GM18951 (cell line): ENCODE data around the gene NFATC3.
"Not testable (repeated sequence)": the region's sequence is repeated elsewhere in the genome, so short reads cannot be mapped to it uniquely, and the experiment has no call there.

Experiments used
- POLR2A ChIP-seq: IDR thresholded peaks from 4 replicates; pipeline ENCODE4 v1.6.1; 2011; ENCODE audit warnings: mild to moderate bottlenecking; ENCODE audit not compliant: insufficient read length, insufficient read depth; ENCODE audit errors: extremely low read depth
- in situ Hi-C: fragments of 300-500 bp; cut with MboI; formaldehyde crosslinking; loops from one replicate; pipeline ENCODE4 v1.12.0; 2022; ENCODE audit warnings: low sequenced_read_pairs, mixed read lengths, inconsistent platforms; ENCODE audit not compliant: unreplicated experiment

Gene NFATC3

DNA sequence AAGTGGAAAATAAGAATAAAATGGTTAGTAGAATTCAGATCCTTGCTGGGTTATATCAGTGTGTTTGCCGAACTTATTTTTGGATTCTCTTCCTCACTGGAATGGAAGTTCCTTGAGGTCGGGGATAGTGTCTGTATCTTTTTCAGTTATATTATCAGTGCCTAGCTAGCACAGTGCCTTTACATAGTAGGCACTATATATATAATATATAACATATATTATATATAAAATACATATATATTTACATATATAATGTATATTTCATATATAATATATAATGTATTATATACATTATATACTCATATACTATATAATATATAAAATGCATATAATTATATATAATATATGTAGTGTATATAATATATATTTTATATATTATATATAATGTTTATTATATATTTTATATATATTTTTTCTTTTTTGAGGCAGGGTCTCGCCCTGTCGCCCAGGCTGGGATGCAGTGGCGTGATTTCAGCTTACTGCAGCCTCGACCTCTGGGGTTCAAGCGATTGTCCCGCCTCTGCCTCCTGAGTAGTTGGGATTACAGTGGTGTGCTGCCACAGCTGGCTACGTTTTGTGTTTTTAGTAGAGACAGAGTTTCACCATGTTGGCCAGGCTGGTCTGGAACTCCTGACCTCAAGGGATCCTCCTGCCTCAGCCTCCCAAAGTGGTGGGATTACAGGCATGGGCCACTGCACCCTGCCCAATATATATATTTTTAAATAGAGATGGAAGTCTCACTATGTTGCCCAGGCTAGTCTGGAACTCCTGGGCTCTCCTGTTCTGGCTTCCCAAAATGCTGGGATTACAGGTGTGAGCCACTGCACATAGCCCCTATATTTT lies 3.2 kb downstream of the NFATC3 start:
- TF ChIP-seq POLR2A, result no peak
- in situ Hi-C loops, result no loop called here

GRCh38 chr16:68089067-68089466 lies 3.9 kb downstream of the NFATC3 start:
- in situ Hi-C loops, result no loop called here
- no peak for TF ChIP-seq POLR2A

DNA sequence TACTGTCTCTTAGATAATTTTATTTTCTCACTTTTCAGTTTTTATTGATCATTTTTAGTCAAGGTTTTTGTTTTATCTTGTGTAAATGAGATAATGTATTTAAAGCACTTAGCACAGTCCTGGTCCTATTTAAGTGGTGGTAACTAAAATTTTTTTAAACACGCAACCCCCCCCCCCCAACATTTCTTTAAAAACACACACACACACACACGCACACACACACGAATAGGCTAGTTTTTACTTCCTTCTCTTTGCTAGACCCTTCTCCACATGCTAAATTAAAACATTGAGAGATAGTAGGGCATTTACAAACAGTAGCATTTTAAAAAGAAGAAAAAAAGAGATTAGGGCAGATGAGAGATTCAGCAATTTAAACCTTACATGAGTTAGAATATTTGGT lies 5.0 kb downstream of the NFATC3 start:
- no peak for TF ChIP-seq POLR2A
- in situ Hi-C loops, result no loop called here

DNA sequence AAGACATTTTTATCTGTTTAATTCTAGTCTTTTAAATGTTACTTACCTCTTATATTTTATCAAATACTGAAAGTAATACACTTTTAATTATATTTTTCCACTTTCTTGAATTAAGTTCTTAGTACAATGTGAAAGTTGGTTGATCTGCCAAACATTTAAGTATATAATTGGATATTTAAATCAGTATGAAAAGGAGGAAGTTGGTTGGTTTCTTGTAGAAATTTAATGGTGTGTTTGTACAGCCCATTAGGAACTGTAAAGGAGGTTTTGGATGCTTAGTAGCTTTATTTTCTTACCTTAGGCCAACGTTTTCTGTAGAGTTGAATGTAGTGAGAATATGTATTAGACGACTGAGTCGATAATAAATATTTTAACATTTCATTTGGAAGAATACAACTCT lies 5.4 kb downstream of the NFATC3 start:
- in situ Hi-C loops, result no loop called here
- no peak for TF ChIP-seq POLR2A

- in situ Hi-C loops, result no loop called here
- TF ChIP-seq POLR2A, result no peak
Measured at GRCh38 chr16:68091380-68092261, 6.5 kb downstream of the NFATC3 start.

- in situ Hi-C loops, result not testable (repeated sequence)
Measured at GRCh38 chr16:68092275-68092674, 7.1 kb downstream of the NFATC3 start.

- no peak for TF ChIP-seq POLR2A
- in situ Hi-C loops, result no loop called here
Measured at GRCh38 chr16:68093816-68094613, 8.8 kb downstream of the NFATC3 start.

- in situ Hi-C loops, result no loop called here
- no peak for TF ChIP-seq POLR2A
Measured at GRCh38 chr16:68094614-68094934, 9.4 kb downstream of the NFATC3 start.

DNA sequence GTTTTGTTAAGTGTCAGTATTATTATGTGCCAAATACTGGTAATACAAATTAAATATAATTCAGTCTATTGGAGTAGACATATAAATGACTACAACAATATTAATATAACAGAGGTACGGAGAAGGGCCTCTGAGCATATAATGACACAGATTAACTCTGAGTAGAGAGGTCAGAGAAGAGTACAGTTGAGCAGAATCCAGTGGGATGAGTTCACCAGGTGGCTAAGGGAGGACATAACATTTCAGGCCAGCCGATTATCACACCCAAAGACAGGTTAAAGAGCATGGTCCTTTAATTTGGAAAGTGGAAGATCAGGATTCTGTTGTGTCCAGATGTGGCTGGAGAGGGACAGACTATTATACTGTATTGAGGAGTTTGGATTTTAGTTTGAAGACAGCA lies 11.3 kb downstream of the NFATC3 start:
- in situ Hi-C loops, result no loop called here
- no peak for TF ChIP-seq POLR2A

DNA sequence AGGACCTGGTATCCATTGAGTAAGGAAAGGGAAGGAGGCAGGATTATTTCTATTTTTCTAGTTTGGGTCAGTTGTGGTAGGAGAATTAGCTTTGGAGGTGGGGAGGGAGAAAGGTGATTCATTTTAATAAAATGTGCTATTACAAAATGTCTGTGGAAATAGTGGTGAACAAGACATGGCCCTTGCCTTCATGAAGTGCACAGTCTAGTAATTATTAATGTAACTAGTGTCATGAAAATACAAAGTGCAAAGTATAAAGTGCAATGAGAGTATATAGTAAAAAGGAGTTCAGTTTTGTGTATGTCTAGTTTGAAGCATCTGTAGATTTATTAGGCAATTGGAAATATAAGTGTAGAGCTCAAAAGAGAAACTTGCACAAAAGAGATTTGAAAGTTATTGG lies 11.9 kb downstream of the NFATC3 start:
- in situ Hi-C loops, result no loop called here
- TF ChIP-seq POLR2A, result no peak

GRCh38 chr16:68097895-68098294 lies 12.7 kb downstream of the NFATC3 start:
- in situ Hi-C loops, result no loop called here
- no peak for TF ChIP-seq POLR2A

GRCh38 chr16:68100488-68100887 lies 15.3 kb downstream of the NFATC3 start:
- in situ Hi-C loops, result no loop called here
- no peak for TF ChIP-seq POLR2A

DNA sequence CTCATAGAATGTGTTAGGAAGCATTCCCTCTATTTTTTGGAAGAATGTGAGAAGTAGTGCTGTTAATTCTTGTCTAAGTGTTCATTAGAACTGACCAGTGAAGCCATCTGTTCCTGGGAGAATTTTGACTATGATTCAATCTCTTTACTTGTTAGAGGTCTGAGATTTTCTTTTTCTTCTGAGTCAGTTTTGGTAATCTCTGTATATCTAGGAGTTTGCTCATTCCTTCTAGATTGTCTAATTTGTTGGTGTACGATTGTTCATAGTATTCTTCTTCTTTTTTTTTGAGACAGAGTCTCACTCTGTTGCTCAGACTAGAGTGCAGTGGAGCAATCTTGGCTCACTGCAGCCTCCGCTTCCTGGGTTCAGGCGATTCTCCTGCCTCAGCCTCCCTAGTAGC lies 20.4 kb downstream of the NFATC3 start:
- in situ Hi-C loops, result no loop called here
- no peak for TF ChIP-seq POLR2A

DNA sequence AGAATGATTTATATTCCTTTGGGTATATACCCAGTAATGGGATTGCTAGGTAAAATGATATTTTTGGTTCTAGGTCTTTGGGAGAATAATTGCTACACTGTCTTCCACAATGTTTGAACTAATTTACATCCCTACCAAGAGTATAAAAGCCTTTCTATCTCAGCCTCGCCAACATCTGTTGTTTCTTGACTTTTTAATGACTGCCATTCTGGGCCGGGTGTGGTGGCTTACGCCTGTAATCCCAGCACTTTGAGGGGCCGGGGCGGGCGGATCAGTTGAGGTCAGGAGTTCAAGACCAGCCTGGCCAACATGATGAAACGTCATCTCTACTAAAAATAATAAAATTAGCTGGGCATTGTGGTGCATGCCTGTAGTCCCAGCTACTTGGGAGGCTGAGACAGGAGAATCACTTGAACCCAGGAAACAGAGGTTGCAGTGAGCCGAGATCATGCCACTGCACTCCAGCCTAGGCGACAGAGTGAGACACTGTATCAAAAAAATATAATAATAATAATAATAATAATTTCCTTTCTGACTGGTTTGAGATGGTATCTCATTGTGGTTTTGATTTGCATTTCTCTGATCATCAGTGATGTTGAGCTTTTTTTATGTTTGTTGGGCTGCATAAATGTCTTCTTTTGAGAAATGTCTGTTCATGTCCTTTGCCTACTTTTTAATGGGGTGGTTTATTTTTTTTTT lies 22.2 kb downstream of the NFATC3 start:
- in situ Hi-C loops, result not testable (repeated sequence)

GRCh38 chr16:68109156-68109555 lies 24.0 kb downstream of the NFATC3 start:
- in situ Hi-C loops, result not testable (repeated sequence)

GRCh38 chr16:68110611-68111010 lies 25.4 kb downstream of the NFATC3 start:
- in situ Hi-C loops, result not testable (repeated sequence)
